WTC11 (cell line): ENCODE results near the gene OTUB2. TPM values are rescaled to one million over a fixed set of nuclear protein-coding genes. Genes with fewer than 3 reads are reported as not detected.

ENCODE experiments used
- ATAC-seq: fragments of 200-7000 bp; cut with Tn5 transposase; 2 replicates; pipeline ENCODE4 v1.10.0; 2021; ENCODE audit warnings: mild to moderate bottlenecking, moderate library complexity
- CTCF ChIA-PET: fragments of 300-600 bp; sonication (Branson Sonifier 250); formaldehyde crosslinking; loops from one replicate; lab custom pipeline; 2021; ENCODE audit warnings: antibody characterized with exemption; lab: Charles Lee
- POLR2A ChIA-PET: fragments of 350-600 bp; sonication (Branson Sonifier 250); formaldehyde crosslinking; loops from one replicate; lab custom pipeline; 2021; ENCODE audit warnings: antibody characterized with exemption; lab: Charles Lee
- DNase-seq: peaks from one replicate; pipeline ENCODE4 v3.0.0; 2021; ENCODE audit warnings: low spot score
- H3K27ac Mint-ChIP-seq: 2 replicates; pipeline ENCODE4 v1.8.0; 2021; ENCODE audit warnings: mixed read lengths
- H3K27me3 Mint-ChIP-seq: 2 replicates; pipeline ENCODE4 v1.8.0; 2021; ENCODE audit warnings: low read depth, mild to moderate bottlenecking, moderate library complexity, mixed read lengths
- H3K36me3 Mint-ChIP-seq: 2 replicates; pipeline ENCODE4 v1.8.0; 2021; ENCODE audit warnings: mixed read lengths
- H3K4me1 Mint-ChIP-seq: 2 replicates; pipeline ENCODE4 v1.8.0; 2022; ENCODE audit warnings: mixed read lengths
- H3K4me3 Mint-ChIP-seq: 2 replicates; pipeline ENCODE4 v1.8.0; 2021; ENCODE audit warnings: mild to moderate bottlenecking, moderate library complexity, mixed read lengths
- H3K9me3 Mint-ChIP-seq: 2 replicates; pipeline ENCODE4 v1.8.0; 2021; ENCODE audit warnings: mixed read lengths
- AFF4 ChIP-seq: sonication (generic); formaldehyde crosslinking; IDR thresholded peaks from 2 replicates; pipeline ENCODE4 v1.8.1; 2023; ENCODE audit warnings: mild to moderate bottlenecking, missing genetic modification reagents, borderline replicate concordance
- ATF2 ChIP-seq: sonication (generic); formaldehyde crosslinking; IDR thresholded peaks from 2 replicates; pipeline ENCODE4 v1.8.1; 2022; ENCODE audit warnings: low read depth, missing genetic modification reagents, borderline replicate concordance
- CBFB ChIP-seq: sonication (generic); formaldehyde crosslinking; IDR thresholded peaks from 2 replicates; pipeline ENCODE4 v1.8.1; 2022; ENCODE audit warnings: mild to moderate bottlenecking, low read depth, missing genetic modification reagents
- CREM ChIP-seq: sonication (generic); formaldehyde crosslinking; IDR thresholded peaks from 2 replicates; pipeline ENCODE4 v1.8.1; 2022; ENCODE audit warnings: mild to moderate bottlenecking, missing genetic modification reagents, moderate library complexity
- E2F4 ChIP-seq: sonication (generic); formaldehyde crosslinking; IDR thresholded peaks from 2 replicates; pipeline ENCODE4 v1.8.1; 2022; ENCODE audit warnings: low read depth, mild to moderate bottlenecking, moderate library complexity, missing genetic modification reagents, borderline replicate concordance
- JUN ChIP-seq: sonication (generic); formaldehyde crosslinking; IDR thresholded peaks from 2 replicates; pipeline ENCODE4 v1.8.0; 2023; ENCODE audit warnings: mild to moderate bottlenecking, missing genetic modification reagents
- MAX ChIP-seq: sonication (generic); formaldehyde crosslinking; IDR thresholded peaks from 2 replicates; pipeline ENCODE4 v1.8.0; 2022; ENCODE audit warnings: mild to moderate bottlenecking, missing genetic modification reagents
- NR1H2 ChIP-seq: sonication (generic); formaldehyde crosslinking; IDR thresholded peaks from 2 replicates; pipeline ENCODE4 v1.9.0; 2021; ENCODE audit warnings: mild to moderate bottlenecking, moderate library complexity, missing genetic modification reagents
- OVOL2 ChIP-seq: fragments of 250-450 bp; sonication (Bioruptor Pico); IDR thresholded peaks from 2 replicates; pipeline ENCODE4 v1.9.0; 2021; ENCODE audit warnings: mild to moderate bottlenecking, borderline replicate concordance
- SOX15 ChIP-seq: fragments of 250-450 bp; sonication (Bioruptor Pico); IDR thresholded peaks from 2 replicates; pipeline ENCODE4 v1.9.0; 2021; ENCODE audit warnings: mild to moderate bottlenecking
- ZNF121 ChIP-seq: sonication (generic); formaldehyde crosslinking; IDR thresholded peaks from 2 replicates; pipeline ENCODE4 v1.8.0; 2023; ENCODE audit warnings: missing genetic modification reagents
- ZNF317 ChIP-seq: sonication (generic); formaldehyde crosslinking; IDR thresholded peaks from 2 replicates; pipeline ENCODE4 v1.8.1; 2023; ENCODE audit warnings: low read depth, mild to moderate bottlenecking, moderate library complexity, missing genetic modification reagents, borderline replicate concordance
- total RNA-seq: library from RNA; stranded (reverse); gene quantifications from 3 replicates; pipeline ENCODE4 v1.2.3, GENCODE V29; 2021
- TF ChIP-seq, protein P1 (sequence below): sonication (generic); formaldehyde crosslinking; IDR thresholded peaks from 2 replicates; pipeline ENCODE4 v1.8.0; 2022; ENCODE audit warnings: mild to moderate bottlenecking, missing genetic modification reagents
- TF ChIP-seq, protein P2 (sequence below): fragments of 250-450 bp; sonication (Bioruptor Pico); IDR thresholded peaks from 2 replicates; pipeline ENCODE4 v1.9.0; 2021; ENCODE audit warnings: mild to moderate bottlenecking, borderline replicate concordance
- TF ChIP-seq, protein P3 (sequence below): sonication (generic); formaldehyde crosslinking; IDR thresholded peaks from 2 replicates; pipeline ENCODE4 v1.8.1; 2023; ENCODE audit warnings: mild to moderate bottlenecking, missing genetic modification reagents
- TF ChIP-seq, protein P4 (sequence below): sonication (generic); formaldehyde crosslinking; IDR thresholded peaks from 2 replicates; pipeline ENCODE4 v1.8.0; 2022; ENCODE audit warnings: missing genetic modification reagents

Gene OTUB2
- total RNA-seq, 1 experiment from 2014 or later: 3.5 TPM

DNA sequence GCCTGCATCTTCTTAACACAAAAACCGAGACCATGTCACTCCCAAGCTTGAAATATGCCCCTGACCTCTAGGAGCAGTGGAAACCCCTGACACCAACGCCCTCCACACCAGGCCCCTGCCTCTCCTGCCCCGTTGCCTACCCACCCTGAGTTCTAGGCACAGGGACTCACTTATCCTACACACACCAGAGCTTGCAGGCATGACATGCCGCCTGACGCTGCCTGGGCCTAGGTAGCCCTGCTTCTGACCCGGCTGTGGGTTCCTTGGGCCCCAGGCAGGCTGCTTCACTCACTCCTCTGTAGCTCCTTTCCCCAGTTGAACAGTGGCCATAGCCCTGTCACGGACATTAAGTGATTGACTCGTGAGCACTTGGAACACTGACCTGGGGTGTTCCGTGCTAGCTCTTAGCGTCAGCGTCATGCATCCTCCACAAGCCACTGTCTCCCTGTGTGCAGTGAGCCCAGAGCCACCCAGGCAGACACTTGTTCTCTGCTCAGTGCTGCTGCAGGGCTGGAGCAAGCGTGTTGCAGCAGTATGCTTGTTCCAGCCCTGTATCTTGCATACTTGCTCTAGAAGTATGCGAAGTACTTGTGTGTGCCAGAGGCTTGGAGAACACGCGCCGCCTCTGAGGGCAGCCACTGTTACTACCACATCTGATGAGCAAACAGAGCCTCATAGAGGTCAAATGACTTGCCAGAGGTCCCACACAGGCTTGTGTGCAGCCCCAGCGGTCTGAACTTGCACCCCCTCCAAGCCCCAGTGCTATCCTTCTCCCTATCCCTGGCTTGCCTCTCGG is 15.6 kb downstream of the OTUB2 start:
- ChIA-PET POLR2A (no interaction called here), CTCF (interaction anchor here (1.9 to 2.7 kb wide), 3 partner anchors 88 to 102 kb away, joined by 6 to 13 read pairs (median 11); partner anchors contain the start of gene IFI27L2)
- Mint-ChIP-seq H3K36me3 (peaks cover 10% of the 10 kb centered on the region; the same call in 1 of the 2 replicates), H3K9me3 (no peaks in the 10 kb centered on the region), H3K4me1 (peaks cover under 1% of the 10 kb centered on the region; the same call in 1 of the 2 replicates), H3K27me3 (no peaks in the 10 kb centered on the region), H3K4me3 (no peak overlapping the region), H3K27ac (no peak overlapping the region)
- ATAC-seq: no peak
- no peak for DNase-seq
- TF ChIP-seq JUN (CRISPR knock-in tag) (no peak), E2F4 (CRISPR knock-in tag) (no peak), AFF4 (CRISPR knock-in tag) (no peak), ATF2 (CRISPR knock-in tag) (no peak), ZNF317 (CRISPR knock-in tag) (no peak), MAX (no peak), CREM (CRISPR knock-in tag) (no peak), OVOL2 (CRISPR knock-in tag) (no peak), SOX15 (CRISPR knock-in tag) (no peak), CBFB (CRISPR knock-in tag) (no peak), ZNF121 (no peak), NR1H2 (CRISPR knock-in tag) (no peak)
- TF ChIP-seq, protein P1, sequence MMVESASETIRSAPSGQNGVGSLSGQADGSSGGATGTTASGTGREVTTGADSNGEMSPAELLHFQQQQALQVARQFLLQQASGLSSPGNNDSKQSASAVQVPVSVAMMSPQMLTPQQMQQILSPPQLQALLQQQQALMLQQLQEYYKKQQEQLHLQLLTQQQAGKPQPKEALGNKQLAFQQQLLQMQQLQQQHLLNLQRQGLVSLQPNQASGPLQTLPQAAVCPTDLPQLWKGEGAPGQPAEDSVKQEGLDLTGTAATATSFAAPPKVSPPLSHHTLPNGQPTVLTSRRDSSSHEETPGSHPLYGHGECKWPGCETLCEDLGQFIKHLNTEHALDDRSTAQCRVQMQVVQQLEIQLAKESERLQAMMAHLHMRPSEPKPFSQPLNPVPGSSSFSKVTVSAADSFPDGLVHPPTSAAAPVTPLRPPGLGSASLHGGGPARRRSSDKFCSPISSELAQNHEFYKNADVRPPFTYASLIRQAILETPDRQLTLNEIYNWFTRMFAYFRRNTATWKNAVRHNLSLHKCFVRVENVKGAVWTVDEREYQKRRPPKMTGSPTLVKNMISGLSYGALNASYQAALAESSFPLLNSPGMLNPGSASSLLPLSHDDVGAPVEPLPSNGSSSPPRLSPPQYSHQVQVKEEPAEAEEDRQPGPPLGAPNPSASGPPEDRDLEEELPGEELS: no peak
- TF ChIP-seq, protein P2, sequence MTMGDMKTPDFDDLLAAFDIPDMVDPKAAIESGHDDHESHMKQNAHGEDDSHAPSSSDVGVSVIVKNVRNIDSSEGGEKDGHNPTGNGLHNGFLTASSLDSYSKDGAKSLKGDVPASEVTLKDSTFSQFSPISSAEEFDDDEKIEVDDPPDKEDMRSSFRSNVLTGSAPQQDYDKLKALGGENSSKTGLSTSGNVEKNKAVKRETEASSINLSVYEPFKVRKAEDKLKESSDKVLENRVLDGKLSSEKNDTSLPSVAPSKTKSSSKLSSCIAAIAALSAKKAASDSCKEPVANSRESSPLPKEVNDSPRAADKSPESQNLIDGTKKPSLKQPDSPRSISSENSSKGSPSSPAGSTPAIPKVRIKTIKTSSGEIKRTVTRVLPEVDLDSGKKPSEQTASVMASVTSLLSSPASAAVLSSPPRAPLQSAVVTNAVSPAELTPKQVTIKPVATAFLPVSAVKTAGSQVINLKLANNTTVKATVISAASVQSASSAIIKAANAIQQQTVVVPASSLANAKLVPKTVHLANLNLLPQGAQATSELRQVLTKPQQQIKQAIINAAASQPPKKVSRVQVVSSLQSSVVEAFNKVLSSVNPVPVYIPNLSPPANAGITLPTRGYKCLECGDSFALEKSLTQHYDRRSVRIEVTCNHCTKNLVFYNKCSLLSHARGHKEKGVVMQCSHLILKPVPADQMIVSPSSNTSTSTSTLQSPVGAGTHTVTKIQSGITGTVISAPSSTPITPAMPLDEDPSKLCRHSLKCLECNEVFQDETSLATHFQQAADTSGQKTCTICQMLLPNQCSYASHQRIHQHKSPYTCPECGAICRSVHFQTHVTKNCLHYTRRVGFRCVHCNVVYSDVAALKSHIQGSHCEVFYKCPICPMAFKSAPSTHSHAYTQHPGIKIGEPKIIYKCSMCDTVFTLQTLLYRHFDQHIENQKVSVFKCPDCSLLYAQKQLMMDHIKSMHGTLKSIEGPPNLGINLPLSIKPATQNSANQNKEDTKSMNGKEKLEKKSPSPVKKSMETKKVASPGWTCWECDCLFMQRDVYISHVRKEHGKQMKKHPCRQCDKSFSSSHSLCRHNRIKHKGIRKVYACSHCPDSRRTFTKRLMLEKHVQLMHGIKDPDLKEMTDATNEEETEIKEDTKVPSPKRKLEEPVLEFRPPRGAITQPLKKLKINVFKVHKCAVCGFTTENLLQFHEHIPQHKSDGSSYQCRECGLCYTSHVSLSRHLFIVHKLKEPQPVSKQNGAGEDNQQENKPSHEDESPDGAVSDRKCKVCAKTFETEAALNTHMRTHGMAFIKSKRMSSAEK (CRISPR knock-in tag): no peak
- TF ChIP-seq, protein P3, sequence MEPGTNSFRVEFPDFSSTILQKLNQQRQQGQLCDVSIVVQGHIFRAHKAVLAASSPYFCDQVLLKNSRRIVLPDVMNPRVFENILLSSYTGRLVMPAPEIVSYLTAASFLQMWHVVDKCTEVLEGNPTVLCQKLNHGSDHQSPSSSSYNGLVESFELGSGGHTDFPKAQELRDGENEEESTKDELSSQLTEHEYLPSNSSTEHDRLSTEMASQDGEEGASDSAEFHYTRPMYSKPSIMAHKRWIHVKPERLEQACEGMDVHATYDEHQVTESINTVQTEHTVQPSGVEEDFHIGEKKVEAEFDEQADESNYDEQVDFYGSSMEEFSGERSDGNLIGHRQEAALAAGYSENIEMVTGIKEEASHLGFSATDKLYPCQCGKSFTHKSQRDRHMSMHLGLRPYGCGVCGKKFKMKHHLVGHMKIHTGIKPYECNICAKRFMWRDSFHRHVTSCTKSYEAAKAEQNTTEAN (CRISPR knock-in tag): no peak
- TF ChIP-seq, protein P4, sequence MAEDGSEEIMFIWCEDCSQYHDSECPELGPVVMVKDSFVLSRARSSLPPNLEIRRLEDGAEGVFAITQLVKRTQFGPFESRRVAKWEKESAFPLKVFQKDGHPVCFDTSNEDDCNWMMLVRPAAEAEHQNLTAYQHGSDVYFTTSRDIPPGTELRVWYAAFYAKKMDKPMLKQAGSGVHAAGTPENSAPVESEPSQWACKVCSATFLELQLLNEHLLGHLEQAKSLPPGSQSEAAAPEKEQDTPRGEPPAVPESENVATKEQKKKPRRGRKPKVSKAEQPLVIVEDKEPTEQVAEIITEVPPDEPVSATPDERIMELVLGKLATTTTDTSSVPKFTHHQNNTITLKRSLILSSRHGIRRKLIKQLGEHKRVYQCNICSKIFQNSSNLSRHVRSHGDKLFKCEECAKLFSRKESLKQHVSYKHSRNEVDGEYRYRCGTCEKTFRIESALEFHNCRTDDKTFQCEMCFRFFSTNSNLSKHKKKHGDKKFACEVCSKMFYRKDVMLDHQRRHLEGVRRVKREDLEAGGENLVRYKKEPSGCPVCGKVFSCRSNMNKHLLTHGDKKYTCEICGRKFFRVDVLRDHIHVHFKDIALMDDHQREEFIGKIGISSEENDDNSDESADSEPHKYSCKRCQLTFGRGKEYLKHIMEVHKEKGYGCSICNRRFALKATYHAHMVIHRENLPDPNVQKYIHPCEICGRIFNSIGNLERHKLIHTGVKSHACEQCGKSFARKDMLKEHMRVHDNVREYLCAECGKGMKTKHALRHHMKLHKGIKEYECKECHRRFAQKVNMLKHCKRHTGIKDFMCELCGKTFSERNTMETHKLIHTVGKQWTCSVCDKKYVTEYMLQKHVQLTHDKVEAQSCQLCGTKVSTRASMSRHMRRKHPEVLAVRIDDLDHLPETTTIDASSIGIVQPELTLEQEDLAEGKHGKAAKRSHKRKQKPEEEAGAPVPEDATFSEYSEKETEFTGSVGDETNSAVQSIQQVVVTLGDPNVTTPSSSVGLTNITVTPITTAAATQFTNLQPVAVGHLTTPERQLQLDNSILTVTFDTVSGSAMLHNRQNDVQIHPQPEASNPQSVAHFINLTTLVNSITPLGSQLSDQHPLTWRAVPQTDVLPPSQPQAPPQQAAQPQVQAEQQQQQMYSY (CRISPR knock-in tag): no peak
